HG03103 (cell line): ENCODE results near the gene LRMDA.
"Not testable (repeated sequence)": the region's sequence is repeated elsewhere in the genome, so short reads cannot be mapped to it uniquely, and the experiment has no call there.

Source experiments
- ATAC-seq: cut with Tn5 transposase; IDR thresholded peaks from one replicate; pipeline ENCODE4 v1.9.1; 2021; ENCODE audit warnings: low read depth; ENCODE audit not compliant: unreplicated experiment

LRMDA gene

DNA sequence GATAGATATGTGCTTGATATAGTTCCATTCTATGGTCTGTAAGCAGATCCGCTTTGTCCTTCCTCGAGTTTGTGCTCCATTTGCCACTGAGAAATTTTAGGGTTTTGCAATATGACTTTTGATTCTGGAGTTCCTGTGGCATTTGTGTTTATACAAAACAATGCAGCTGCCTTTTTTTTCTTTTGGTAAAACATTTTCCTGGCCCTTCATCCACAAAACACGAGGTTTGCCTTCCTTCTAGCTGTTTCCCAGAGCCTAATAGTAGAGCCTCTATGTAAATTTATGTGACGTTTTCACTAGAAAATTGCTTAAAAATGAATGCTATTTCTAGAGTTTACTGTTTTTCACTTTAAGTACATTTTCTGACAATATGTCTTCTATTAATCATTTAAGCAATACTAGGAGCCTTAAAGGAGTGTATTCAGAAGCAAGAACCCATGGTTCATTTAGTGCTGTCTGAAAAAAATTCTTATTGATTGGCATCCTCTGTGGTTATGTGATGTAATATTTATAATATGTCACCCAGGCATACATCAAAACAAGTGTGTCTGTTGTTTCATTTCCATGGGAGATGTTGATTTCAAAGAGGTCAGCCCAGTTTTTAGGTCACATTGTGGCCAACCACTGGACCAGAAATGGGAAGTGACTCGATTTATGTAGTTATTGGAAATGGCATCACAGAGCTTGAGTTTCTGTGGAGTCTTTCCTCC is 618.3 kb downstream of the LRMDA start:
- ATAC-seq: no peak

GRCh38 chr10:76050291-76050625 is 618.8 kb downstream of the LRMDA start:
- no peak for ATAC-seq

DNA sequence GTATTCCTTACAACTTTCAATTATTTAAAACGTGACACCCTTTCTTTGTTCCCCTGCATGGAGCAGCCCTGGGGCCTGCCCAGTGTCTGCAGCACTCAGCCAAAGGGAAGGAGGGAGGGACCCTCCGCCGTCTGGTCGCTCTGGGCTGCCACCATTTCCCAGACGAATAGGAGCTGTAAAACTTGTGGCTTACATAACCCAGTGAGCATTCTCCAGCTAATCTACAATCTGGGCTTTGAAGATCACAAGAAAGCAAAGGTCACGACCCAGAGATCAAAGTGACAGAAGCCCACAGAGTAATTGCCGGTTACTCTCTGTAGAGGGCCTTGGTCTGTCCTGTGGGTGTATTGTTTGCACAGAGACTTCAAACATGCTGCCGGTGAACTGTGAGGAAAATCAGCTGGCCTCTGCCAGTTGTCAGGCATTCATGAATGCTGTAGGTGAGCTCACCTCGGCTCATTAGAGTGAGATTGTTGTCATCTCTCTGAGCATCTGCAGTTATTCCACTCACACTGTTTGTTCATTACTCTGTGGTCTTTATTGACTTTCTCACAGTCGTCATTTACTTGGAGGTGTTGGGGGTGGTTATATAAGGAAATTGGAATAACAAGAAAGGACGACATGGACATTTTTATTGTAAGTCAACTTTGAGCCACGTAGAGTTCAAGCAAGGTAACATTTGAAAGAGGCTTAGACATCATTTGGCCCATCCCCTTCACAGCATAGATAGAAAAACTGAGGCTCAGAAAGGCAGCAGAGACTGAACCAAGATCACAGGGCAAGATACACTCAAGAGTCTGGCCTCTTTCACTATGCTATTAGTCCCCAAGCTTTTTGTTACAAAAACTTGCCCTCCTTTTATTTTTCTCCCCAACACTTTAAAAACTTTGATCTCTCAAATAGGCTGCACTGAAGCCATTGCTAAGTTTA is 619.8 kb downstream of the LRMDA start:
- no peak for ATAC-seq

DNA sequence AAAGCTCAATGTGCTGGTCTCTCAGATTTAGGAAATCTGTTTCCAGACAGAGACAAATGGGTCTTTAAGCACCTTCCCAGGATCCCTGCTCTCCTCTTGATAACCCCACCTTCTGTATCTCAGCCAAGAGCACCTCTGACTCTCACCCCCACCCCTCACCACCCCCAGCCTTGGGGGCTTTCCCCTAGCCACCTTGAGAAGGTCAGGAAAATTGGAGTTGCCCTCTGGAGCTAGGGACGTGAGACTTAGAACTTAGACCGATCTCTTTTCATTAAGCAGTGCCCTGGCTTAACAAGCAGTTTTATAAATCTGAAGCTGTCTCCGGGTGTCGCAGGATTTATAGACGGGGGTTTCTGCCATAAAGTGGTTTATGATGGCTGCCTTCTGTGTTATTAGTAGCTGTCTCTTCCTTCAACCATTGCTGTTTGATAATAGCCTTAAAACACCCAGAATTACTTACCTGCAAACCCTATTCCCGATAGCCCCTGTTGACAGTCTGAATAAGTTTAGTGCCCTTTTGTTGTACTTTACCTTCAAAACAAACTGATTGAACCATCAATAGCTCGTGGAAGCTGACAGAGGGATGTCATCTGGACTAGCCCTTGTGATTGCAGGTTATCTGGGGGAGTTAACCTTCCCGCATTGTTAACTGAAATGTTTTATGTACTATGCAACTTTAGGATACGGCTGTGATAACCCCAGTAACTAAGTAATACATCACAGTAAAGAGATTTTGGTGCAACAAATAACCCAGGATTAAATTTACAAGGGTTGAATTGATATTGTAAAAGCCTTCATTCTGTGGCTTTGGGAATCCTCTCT is 621.5 kb downstream of the LRMDA start:
- no peak for ATAC-seq

- no peak for ATAC-seq
Measured at GRCh38 chr10:76055466-76055865, 624.0 kb downstream of the LRMDA start.

DNA sequence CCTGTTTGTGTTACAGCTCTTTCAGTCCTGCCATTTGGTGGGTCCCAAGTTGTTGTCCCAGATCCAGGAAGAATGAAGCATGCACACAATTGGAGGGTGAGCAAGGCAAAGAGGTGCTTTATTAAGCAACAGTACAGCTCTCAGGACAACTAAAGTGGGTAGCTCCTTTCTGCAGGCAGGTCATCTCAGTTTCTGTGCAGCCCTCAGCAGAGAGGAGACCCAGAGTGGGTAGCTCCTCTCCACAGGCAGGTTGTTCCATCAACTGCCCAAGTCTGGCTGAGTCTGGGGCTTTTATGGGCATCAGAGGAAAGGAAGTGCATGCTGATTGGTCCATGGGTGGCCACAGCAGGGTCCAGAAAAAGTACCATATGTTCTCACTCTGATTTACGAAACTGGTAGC is 624.5 kb downstream of the LRMDA start:
- no peak for ATAC-seq

DNA sequence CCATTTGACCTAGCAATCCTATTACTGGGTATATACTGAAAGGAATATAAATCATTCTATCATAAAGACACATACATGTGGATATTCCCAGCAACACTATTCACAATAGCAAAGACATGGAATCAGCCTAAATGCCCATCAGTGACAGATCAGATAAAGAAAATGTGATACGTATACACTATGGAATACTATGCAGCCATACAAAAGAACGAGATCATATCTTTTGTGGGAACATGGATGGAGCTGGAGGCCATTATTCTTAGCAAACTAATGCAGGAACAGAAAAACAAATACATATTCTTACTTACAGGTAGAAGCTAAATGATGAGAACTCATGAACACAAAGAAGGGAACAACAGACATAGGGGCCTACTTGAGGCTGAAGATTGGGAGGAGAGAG is 629.6 kb downstream of the LRMDA start:
- not testable (repeated sequence) for ATAC-seq

- ATAC-seq: no peak
Measured at GRCh38 chr10:76066457-76066856, 635.0 kb downstream of the LRMDA start.

- ATAC-seq: no peak
Measured at GRCh38 chr10:76067447-76067846, 636.0 kb downstream of the LRMDA start.

DNA sequence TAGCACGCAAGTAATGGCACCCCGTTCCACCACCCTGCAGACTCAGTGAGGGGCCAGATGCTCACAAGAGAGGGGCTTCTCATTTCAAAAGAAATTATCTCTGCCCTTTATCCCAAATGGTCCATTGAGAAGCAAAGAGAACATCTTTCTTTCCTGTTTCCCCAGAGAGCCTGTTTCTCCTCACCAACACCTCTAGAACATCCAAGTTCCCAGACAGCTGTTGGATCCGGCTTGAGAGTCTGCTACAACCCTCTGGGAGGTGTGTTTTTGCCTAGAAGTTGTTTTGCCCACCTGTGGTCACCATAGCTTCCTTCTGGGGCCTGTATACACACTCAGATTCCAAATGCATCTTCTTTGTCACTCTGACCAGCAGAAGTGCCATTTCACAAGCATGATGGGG is 637.4 kb downstream of the LRMDA start:
- no peak for ATAC-seq

- ATAC-seq: no peak
Measured at GRCh38 chr10:76070916-76071315, 639.5 kb downstream of the LRMDA start.

DNA sequence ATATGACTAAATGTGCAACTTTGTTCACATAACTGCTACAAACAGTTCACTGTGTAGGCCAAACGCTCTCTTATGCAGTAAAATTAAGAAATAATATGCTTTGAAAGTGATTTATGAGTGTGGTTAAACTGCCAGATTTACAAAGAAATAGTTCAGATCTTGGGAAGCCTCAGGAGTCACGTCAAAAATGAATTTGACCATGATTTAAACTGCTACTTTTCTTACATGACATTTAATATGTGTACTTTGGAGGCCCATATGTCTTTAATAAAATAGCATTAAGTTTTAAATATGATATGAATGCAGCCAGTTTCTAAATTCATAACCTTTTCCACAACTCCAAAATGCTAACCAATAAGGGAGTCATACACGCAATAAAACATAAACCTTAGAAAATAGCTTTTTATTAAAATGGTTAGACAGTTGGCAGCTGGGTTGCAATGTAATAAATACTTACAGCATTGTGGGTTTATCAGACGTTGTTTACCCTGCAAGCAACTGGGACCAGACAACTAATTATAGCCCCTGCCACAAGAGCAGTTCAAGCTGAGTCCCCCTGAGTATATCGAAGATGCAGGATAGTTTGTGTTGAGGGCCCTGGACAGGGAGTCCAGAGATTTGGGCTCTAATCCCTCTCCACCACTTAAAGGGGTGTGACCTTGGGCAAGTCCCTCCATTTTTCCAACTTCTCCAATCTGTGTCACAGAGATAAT is 640.4 kb downstream of the LRMDA start:
- ATAC-seq: no peak

DNA sequence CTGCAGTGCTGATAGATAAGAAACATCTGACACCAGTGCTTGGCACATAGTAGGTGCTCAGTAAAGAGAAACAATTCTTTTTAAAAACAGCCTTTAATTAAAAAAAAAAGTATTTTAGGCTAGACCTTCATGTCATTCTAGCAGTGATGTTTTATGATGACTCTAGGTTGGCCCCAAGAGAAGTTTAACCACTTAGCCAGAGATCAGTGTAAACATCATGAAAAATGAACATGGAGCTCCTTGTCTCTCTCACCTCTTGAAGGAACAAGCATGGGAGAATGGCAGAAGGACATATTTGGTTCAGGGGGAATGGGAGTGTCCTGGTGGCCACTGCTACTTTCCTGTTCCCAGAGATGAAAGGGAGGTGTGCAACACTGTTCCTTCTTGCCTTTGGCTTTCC is 641.0 kb downstream of the LRMDA start:
- ATAC-seq: no peak

DNA sequence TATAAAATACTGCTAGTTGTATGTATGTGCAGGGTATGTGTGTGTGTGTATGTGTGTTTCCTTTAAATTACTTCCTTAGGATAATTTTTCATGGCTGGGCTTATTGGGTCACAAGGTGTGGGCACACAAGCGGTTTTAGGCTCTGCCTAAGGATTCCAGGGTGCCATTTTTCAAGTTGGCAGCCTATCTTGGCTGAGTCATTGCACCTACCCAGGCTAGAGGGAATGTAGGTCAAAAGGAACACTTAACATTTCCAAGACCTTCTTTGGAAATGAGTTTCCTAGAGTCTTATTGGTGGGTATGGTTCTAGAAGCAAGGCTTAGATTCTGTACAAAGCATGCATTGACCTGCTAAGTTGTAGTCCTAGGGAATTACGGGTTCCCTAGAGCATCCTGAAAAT is 642.1 kb downstream of the LRMDA start:
- no peak for ATAC-seq

GRCh38 chr10:76074659-76075058 is 643.2 kb downstream of the LRMDA start:
- no peak for ATAC-seq

GRCh38 chr10:76080451-76080850 is 649.0 kb downstream of the LRMDA start:
- no peak for ATAC-seq

- no peak for ATAC-seq
Measured at GRCh38 chr10:76080991-76081390, 649.6 kb downstream of the LRMDA start.

DNA sequence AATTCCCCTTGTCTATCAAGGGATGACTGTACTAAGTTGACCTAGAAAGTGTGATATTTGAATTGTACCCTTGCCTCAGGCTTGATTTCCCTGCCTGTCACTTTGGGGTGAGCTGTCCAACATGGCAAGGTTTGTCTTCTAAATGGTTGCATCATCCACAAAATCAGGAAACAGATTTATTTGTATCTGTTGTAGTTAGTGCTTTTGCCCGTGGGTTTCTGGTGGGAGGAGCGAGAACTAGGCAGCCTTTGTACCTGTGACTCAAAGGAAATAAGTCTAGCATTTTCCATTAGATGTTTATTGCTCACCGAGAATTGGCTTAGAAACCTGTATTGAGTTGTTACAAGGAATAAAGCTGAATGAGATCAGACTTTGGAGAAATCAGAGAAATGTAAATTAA is 650.8 kb downstream of the LRMDA start:
- no peak for ATAC-seq

- ATAC-seq: no peak
Measured at GRCh38 chr10:76082956-76083355, 651.5 kb downstream of the LRMDA start.

DNA sequence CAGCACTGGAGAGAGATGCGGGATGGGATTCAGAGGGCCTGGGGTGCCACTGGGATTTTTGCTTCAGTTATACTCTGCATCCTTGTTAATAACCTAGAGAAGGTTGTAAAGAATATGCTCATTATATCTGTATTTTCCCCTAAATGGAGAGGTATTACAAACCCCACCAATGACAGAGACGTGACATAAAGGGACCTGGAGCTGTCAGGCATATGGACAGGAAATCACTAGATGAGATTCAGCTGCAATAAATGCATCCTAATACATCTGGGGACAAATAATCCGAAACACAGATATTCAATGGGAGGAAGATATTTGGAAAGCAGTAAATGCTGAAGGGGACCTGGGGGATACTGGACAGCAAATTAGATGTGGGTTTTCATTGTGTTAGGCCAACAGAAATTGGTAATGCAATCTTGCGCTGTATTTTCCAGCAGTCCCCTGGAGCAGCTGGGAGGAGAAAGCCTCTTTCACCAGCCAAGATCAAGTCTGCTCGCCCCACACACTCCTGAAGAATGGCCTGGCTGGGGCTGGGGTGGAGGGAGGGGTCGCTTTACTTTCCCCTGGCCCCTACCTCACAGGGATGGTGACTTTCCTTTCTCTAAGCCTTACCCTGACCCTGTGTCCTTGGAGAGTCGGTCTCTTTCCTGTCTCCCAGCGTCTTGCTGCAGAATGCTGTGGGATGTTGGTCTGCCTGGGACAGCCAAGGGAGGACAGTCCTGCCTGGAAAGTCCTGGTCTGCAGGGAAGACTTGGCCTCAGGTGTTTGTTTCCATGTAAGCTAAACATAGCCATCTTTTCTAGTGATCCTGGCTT is 653.8 kb downstream of the LRMDA start:
- ATAC-seq: no peak
